ENCODE results near the gene SLC25A13.
"Not testable (repeated sequence)": the region's sequence is repeated elsewhere in the genome, so short reads cannot be mapped to it uniquely, and the experiment has no call there.

Gene SLC25A13

GRCh38 chr7:96321031-96321657, 754 bp downstream of the SLC25A13 start:
- peak; percentile 52 for DNase-seq

- no peak for DNase-seq
Measured at GRCh38 chr7:96320442-96320841, 1.5 kb downstream of the SLC25A13 start.

GRCh38 chr7:96319439-96319838, 2.5 kb downstream of the SLC25A13 start:
- no peak for DNase-seq

- no peak for DNase-seq
Measured at GRCh38 chr7:96316949-96317348, 4.9 kb downstream of the SLC25A13 start.

GRCh38 chr7:96315125-96315512, 6.8 kb downstream of the SLC25A13 start:
- DNase-seq, result no peak

- DNase-seq, result no peak
Measured at GRCh38 chr7:96314402-96315124, 7.3 kb downstream of the SLC25A13 start.

- DNase-seq, result no peak
Measured at GRCh38 chr7:96313940-96314339, 8.0 kb downstream of the SLC25A13 start.

GRCh38 chr7:96312502-96312901, 9.4 kb downstream of the SLC25A13 start:
- no peak for DNase-seq

- no peak for DNase-seq
Measured at GRCh38 chr7:96311967-96312366, 9.9 kb downstream of the SLC25A13 start.

GRCh38 chr7:96310110-96310509, 11.8 kb downstream of the SLC25A13 start:
- no peak for DNase-seq

GRCh38 chr7:96308950-96309263, 13.0 kb downstream of the SLC25A13 start:
- no peak for DNase-seq

GRCh38 chr7:96308253-96308949, 13.5 kb downstream of the SLC25A13 start:
- no peak for DNase-seq

- DNase-seq, result no peak
Measured at GRCh38 chr7:96306385-96307125, 15.3 kb downstream of the SLC25A13 start.

- DNase-seq, result no peak
Measured at GRCh38 chr7:96305915-96306314, 16.0 kb downstream of the SLC25A13 start.

- no peak for DNase-seq
Measured at GRCh38 chr7:96304573-96304972, 17.3 kb downstream of the SLC25A13 start.

GRCh38 chr7:96303686-96304443, 18.0 kb downstream of the SLC25A13 start:
- no peak for DNase-seq

GRCh38 chr7:96303105-96303685, 18.7 kb downstream of the SLC25A13 start:
- DNase-seq, result no peak

GRCh38 chr7:96300986-96301385, 20.9 kb downstream of the SLC25A13 start:
- DNase-seq, result no peak

- DNase-seq, result no peak
Measured at GRCh38 chr7:96300502-96300901, 21.4 kb downstream of the SLC25A13 start.

- no peak for DNase-seq
Measured at GRCh38 chr7:96299496-96299895, 22.4 kb downstream of the SLC25A13 start.

- no peak for DNase-seq
Measured at GRCh38 chr7:96297876-96298275, 24.0 kb downstream of the SLC25A13 start.

GRCh38 chr7:96297446-96297845, 24.5 kb downstream of the SLC25A13 start:
- not testable (repeated sequence) for DNase-seq
